OCI-LY7 (cell line): ENCODE data around the gene PTGES. TPM values are rescaled to one million over a fixed set of nuclear protein-coding genes. Genes with fewer than 3 reads are reported as not detected.

Source experiments
- BruUV-seq: library from RNA; stranded (reverse); fragments of 400-500 nt; replicated peaks from 2 replicates; lab custom pipeline; 2021; lab: Mats Ljungman, UMichigan
- CTCF ChIA-PET: fragments of 300-600 bp; sonication (Branson Sonifier 250); formaldehyde crosslinking; loops from one replicate; lab custom pipeline; 2022; ENCODE audit warnings: antibody characterized with exemption; ENCODE audit not compliant: unreplicated experiment; lab: Charles Lee
- POLR2A ChIA-PET: fragments of 300-600 bp; sonication (Branson Sonifier 250); formaldehyde crosslinking; loops from one replicate; lab custom pipeline; 2022; ENCODE audit warnings: antibody characterized with exemption; lab: Charles Lee
- DNase-seq: peaks from one replicate; pipeline ENCODE4 v3.0.0-alpha.2; 2015; ENCODE audit warnings: low spot score
- H2AFZ ChIP-seq: fragments of 200-600 bp; sonication (generic), shearing (Covaris generic); 2 replicates; pipeline ENCODE4 v1.6.1; 2014; ENCODE audit warnings: mild to moderate bottlenecking, antibody characterized with exemption, low read length, moderate library complexity
- H3K27ac ChIP-seq: fragments of 200-600 bp; sonication (generic); 2 replicates; pipeline ENCODE4 v1.5.1; 2014; ENCODE audit warnings: mixed run types, low read depth, mild to moderate bottlenecking, moderate library complexity, low read length, inconsistent platforms; ENCODE audit not compliant: poor library complexity, severe bottlenecking
- H3K36me3 ChIP-seq: fragments of 200-600 bp; sonication (generic); 2 replicates; pipeline ENCODE4 v1.6.1; 2014; ENCODE audit warnings: mild to moderate bottlenecking, antibody characterized with exemption, low read length, moderate library complexity, mixed read lengths; ENCODE audit not compliant: insufficient read depth
- H3K4me1 ChIP-seq: fragments of 200-600 bp; sonication (generic); 2 replicates; pipeline ENCODE4 v1.5.1; 2014; ENCODE audit warnings: mild to moderate bottlenecking, low read length; ENCODE audit not compliant: insufficient read depth, poor library complexity, severe bottlenecking
- H3K4me2 ChIP-seq: fragments of 200-600 bp; sonication (generic); 2 replicates; pipeline ENCODE4 v1.6.1; 2014; ENCODE audit warnings: mild to moderate bottlenecking, low read length
- H3K4me3 ChIP-seq: fragments of 200-600 bp; sonication (generic); 2 replicates; pipeline ENCODE4 v1.5.1; 2014; ENCODE audit warnings: mild to moderate bottlenecking, low read depth, low read length; ENCODE audit not compliant: poor library complexity, severe bottlenecking
- H3K79me2 ChIP-seq: fragments of 200-600 bp; sonication (generic); 2 replicates; pipeline ENCODE4 v1.6.1; 2016; ENCODE audit warnings: low read depth, mild to moderate bottlenecking, low read length, moderate library complexity, mixed read lengths; ENCODE audit not compliant: insufficient read depth
- H3K9me2 ChIP-seq: fragments of 200-600 bp; sonication (generic); 2 replicates; pipeline ENCODE4 v1.6.1; 2016; ENCODE audit warnings: mild to moderate bottlenecking, low read length, mixed read lengths; ENCODE audit not compliant: insufficient read depth
- H3K9me3 ChIP-seq: fragments of 200-600 bp; sonication (generic); 2 replicates; pipeline ENCODE4 v1.6.1; 2014; ENCODE audit warnings: mild to moderate bottlenecking, mixed run types, low read length, mixed read lengths
- H4K20me1 ChIP-seq: fragments of 200-600 bp; sonication (generic); 2 replicates; pipeline ENCODE4 v1.6.1; 2014; ENCODE audit warnings: mild to moderate bottlenecking, antibody characterized with exemption, low read length, moderate library complexity, mixed read lengths; ENCODE audit not compliant: insufficient read depth
- CTCF ChIP-seq: fragments of 200-600 bp; sonication (generic); conservative IDR thresholded peaks from 2 replicates; pipeline ENCODE4 v1.5.1; 2014; ENCODE audit warnings: mild to moderate bottlenecking, antibody characterized with exemption, low read length, moderate library complexity, mixed read lengths
- EZH2phosphoT487 ChIP-seq: fragments of 200-600 bp; sonication (generic); IDR thresholded peaks from 2 replicates; pipeline ENCODE4 v1.6.1; 2018; ENCODE audit warnings: low read depth, borderline replicate concordance, mild to moderate bottlenecking, mixed run types, antibody characterized with exemption, low read length, moderate library complexity, mixed read lengths
- intact Hi-C: fragments of 100-400 bp; cut with micrococcal nuclease; formaldehyde crosslinking; loops from one replicate; pipeline ENCODE4 v1.10.0; 2022; ENCODE audit not compliant: unreplicated experiment
- total RNA-seq, 2 experiments: library from RNA; depleted of rRNA in 1 of 2; stranded (reverse); fragments of >200 nt in 1 of 2; shearing (Covaris generic) in 1 of 2; gene quantifications; 2 replicates each; pipeline ENCODE4 v1.2.3, GENCODE V29; 2014 to 2022

The PTGES gene
- total RNA-seq, 2 experiments from 2014 or later, result not detected

GRCh38 chr9:129701549-129701948 is 51.3 kb downstream of the PTGES start:
- H3K27ac ChIP-seq, result no peak overlapping the region
- ChIA-PET CTCF (no interaction called here), POLR2A (no interaction called here)
- no peaks in the 10 kb centered on the region for H3K79me2 ChIP-seq
- no peaks in the 10 kb centered on the region for H3K9me3 ChIP-seq
- no peak overlapping the region for H3K4me3 ChIP-seq
- no peak for DNase-seq
- intact Hi-C loops, result no loop called here
- no TSS peak for BruUV-seq
- H3K4me2 ChIP-seq, result no peak overlapping the region
- H3K4me1 ChIP-seq, result no peaks in the 10 kb centered on the region
- H2AFZ ChIP-seq, result no peak overlapping the region
- no peaks in the 10 kb centered on the region for H4K20me1 ChIP-seq
- no peaks in the 10 kb centered on the region for H3K9me2 ChIP-seq
- no peak for TF ChIP-seq EZH2phosphoT487
- no peak for TF ChIP-seq CTCF
- no peaks in the 10 kb centered on the region for H3K36me3 ChIP-seq

GRCh38 chr9:129701054-129701453 is 51.8 kb downstream of the PTGES start:
- no peak overlapping the region for H3K4me2 ChIP-seq
- H3K36me3 ChIP-seq, result no peaks in the 10 kb centered on the region
- no peaks in the 10 kb centered on the region for H3K9me2 ChIP-seq
- CTCF ChIA-PET, result interaction anchor here (0.5 kb wide), 1 partner anchor 102 kb away, joined by 4 read pairs; no protein-coding TSS in a partner anchor
- DNase-seq, result no peak
- no peak overlapping the region for H2AFZ ChIP-seq
- POLR2A ChIA-PET, result no interaction called here
- H4K20me1 ChIP-seq, result no peaks in the 10 kb centered on the region
- no peaks in the 10 kb centered on the region for H3K4me1 ChIP-seq
- no peak overlapping the region for H3K4me3 ChIP-seq
- no peaks in the 10 kb centered on the region for H3K79me2 ChIP-seq
- BruUV-seq, result no TSS peak
- no peak for TF ChIP-seq CTCF
- no peak for TF ChIP-seq EZH2phosphoT487
- intact Hi-C loops, result no loop called here
- no peak overlapping the region for H3K27ac ChIP-seq
- no peaks in the 10 kb centered on the region for H3K9me3 ChIP-seq

GRCh38 chr9:129698254-129698757 is 54.5 kb downstream of the PTGES start:
- TF ChIP-seq CTCF, result no peak
- TF ChIP-seq EZH2phosphoT487, result no peak
- intact Hi-C loops, result no loop called here
- no peak overlapping the region for H2AFZ ChIP-seq
- H3K4me3 ChIP-seq, result no peak overlapping the region
- H3K9me3 ChIP-seq, result no peaks in the 10 kb centered on the region
- no peak for DNase-seq
- H3K4me2 ChIP-seq, result no peak overlapping the region
- CTCF ChIA-PET, result no interaction called here
- no peak overlapping the region for H3K27ac ChIP-seq
- H3K79me2 ChIP-seq, result no peaks in the 10 kb centered on the region
- POLR2A ChIA-PET, result interaction anchor here (0.6 kb wide), 2 partner anchors 88 to 96 kb away, joined by 3 to 5 read pairs; no protein-coding TSS in a partner anchor
- no peaks in the 10 kb centered on the region for H3K4me1 ChIP-seq
- H3K36me3 ChIP-seq, result no peaks in the 10 kb centered on the region
- H3K9me2 ChIP-seq, result no peaks in the 10 kb centered on the region
- no peaks in the 10 kb centered on the region for H4K20me1 ChIP-seq
- no TSS peak for BruUV-seq
